Measurements from ENCODE around the gene FLAD1.

GRCh38 chr1:155014709-155015508, 31.8 kb downstream of the FLAD1 start:
- TF ChIP-seq EP300 (IDR thresholded peaks at IDR 0.05): no peak
- TF ChIP-seq CTCF (IDR thresholded peaks at IDR 0.05): no peak
